Measurements from ENCODE around the gene CCDC68.
"Not testable (repeated sequence)": the region's sequence is repeated elsewhere in the genome, so short reads cannot be mapped to it uniquely, and the experiment has no call there.

CCDC68 gene, protein sequence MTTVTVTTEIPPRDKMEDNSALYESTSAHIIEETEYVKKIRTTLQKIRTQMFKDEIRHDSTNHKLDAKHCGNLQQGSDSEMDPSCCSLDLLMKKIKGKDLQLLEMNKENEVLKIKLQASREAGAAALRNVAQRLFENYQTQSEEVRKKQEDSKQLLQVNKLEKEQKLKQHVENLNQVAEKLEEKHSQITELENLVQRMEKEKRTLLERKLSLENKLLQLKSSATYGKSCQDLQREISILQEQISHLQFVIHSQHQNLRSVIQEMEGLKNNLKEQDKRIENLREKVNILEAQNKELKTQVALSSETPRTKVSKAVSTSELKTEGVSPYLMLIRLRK

GRCh38 chr18:54958704-54959625 lies at the start of gene CCDC68:
CCDC68 (minus strand) TSS chr18:54959461; CDS start chr18:54942791, 16,670 bp downstream.
- no peak for DNase-seq (ENCODE audit: low read depth in 4 of 4, low spot score in 1 of 4)

DNA sequence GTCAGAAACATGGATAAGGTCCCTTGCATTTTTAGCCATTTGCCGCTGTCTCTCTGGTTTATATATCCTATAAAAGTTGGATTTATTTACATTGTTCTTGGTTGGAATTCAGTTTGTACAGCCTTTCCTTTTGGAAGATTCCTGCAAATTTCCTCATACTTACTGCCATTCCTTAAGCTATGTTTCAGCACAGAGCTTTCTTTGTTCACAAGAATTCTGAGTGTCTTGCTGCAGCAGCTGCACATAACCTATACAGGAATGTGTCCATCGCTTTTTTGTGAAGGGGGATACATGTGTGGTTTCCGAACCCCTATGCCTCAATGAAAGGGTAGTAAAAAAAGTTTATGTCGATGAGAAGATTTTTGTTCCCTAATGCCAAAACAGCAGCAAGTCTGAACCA lies 48.3 kb upstream of the CCDC68 start:
- DNase-seq (ENCODE audit: low read depth in 4 of 4, low spot score in 1 of 4), result no peak

GRCh38 chr18:55003695-55004094 lies 44.4 kb upstream of the CCDC68 start:
- DNase-seq (ENCODE audit: low read depth in 4 of 4, low spot score in 1 of 4), result no peak

DNA sequence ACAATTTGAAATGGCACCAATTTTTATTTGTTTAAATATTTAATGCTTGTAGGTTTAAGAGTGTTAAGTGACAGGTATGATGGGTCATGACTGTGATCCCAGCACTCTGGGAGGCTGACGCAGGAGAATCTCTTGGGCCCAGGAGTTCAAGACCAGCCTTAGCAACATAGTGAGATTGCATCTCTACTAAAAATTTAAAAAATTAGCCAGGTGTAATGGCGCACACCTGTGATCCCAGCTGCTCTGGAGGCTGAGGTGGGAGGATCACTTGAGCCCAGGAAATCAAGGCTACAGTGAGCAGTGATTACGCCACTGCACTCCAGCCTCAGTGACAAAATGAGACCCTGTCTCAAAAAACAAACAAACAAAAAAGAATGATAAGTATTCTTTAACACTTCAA lies 43.0 kb upstream of the CCDC68 start:
- no peak for DNase-seq (ENCODE audit: low read depth in 4 of 4, low spot score in 1 of 4)

DNA sequence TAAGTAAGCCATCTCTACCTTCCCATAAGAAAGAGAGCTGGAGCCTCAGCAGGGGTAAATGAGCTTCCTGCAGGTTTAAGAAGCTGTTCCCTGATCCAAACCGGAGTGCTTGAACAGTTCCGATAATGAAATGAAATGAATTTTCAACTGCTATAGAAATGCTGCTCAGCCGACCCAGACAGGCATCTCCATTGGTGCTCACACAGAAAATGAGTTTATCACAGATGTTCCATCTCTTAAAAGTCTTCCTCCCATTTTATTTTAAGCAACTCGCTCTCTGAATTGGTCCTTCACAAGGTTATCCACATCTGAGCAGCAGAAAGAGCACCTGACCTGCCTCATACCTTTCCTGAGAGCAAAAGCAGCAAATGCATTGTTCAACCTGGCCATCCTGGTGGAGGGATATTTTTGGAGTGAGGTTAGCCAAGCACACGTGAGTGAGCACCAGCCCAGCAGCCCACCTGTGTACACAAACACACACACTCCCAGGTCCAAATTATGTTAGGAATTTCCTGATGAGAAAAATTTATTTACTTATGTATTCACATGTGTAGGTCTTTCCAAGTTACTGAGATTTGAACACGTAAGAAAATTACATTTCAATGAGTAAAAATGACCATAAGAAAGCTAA lies 42.2 kb upstream of the CCDC68 start:
- no peak for DNase-seq (ENCODE audit: low read depth in 4 of 4, low spot score in 1 of 4)

- no peak for DNase-seq (ENCODE audit: low read depth in 4 of 4, low spot score in 1 of 4)
Measured at GRCh38 chr18:55000529-55000928, 41.3 kb upstream of the CCDC68 start.

GRCh38 chr18:54999016-54999415 lies 39.8 kb upstream of the CCDC68 start:
- DNase-seq (ENCODE audit: low read depth in 4 of 4, low spot score in 1 of 4), result no peak

DNA sequence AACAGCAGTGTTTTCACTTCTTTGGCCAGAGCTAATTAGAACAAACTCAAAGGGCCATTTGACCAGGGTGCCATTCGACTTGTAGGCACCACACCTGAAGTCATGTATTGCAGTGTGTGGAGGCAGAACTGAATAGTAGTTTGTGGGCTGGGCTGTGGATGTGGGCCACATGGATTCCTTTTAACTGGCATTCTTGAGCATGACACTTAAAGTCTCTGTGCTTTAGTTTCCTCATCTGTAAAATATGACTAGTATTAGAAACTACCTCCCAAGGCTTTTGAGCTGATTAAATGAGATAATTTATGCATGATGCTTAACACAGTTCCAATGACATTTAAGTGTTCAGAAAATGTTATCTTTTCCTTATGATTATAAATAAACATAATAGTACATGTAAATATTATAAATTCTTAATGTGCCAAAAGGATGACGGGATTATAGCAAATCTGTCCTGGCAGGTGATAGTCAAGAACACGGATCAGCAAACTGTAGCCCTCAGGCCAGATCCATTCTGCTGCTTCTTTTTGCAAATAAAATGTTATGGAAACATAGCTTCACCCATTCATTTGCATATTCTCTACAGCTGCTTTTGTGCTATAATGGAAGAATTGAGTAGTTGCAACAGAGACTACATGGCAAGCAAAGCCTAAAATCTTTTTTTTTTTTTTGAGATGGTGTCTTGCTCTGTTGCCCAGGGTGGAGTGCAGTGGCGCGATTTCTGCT lies 36.3 kb upstream of the CCDC68 start:
- DNase-seq (ENCODE audit: low read depth in 4 of 4, low spot score in 1 of 4), result no peak

DNA sequence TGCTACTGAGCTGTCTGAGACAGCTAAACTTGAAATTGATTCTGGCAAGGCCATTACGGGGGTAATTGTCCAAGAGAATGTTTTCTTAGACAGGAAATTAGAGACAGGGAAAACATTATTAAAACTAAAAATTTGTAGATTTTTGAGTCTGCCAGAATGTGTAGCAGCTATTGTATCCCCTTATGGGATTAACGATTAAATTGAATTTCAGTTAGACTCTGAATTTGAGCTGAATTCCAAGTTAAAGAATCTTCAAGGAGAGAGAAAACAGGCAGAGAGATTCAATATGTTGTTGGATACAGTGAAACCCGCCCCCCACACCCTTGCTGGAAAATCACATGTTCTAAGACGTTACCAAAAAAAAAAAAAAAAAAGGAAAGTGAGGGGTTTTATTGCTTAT lies 32.7 kb upstream of the CCDC68 start:
- no peak for DNase-seq (ENCODE audit: low read depth in 4 of 4, low spot score in 1 of 4)

DNA sequence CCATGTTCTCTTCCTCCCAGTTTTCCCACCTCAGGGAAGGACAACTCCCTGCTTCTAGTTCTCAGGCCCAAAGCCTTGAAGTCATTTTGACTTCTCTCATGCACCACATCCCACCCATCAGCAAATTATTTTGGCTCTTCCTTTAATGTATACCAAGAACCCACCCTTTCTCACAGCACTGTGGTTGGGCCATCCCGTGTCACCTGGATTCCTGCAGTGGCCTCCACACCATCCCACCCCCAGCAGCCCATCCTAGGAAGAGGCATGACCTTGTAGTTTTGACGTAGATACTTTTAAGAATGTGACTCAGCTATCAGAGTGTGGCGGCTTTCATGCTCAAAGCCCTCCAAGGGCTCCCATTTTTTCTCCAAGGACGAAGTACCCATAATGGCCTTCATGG lies 25.6 kb upstream of the CCDC68 start:
- no peak for DNase-seq (ENCODE audit: low read depth in 4 of 4, low spot score in 1 of 4)

- no peak for DNase-seq (ENCODE audit: low read depth in 4 of 4, low spot score in 1 of 4)
Measured at GRCh38 chr18:54983791-54984190, 24.5 kb upstream of the CCDC68 start.

DNA sequence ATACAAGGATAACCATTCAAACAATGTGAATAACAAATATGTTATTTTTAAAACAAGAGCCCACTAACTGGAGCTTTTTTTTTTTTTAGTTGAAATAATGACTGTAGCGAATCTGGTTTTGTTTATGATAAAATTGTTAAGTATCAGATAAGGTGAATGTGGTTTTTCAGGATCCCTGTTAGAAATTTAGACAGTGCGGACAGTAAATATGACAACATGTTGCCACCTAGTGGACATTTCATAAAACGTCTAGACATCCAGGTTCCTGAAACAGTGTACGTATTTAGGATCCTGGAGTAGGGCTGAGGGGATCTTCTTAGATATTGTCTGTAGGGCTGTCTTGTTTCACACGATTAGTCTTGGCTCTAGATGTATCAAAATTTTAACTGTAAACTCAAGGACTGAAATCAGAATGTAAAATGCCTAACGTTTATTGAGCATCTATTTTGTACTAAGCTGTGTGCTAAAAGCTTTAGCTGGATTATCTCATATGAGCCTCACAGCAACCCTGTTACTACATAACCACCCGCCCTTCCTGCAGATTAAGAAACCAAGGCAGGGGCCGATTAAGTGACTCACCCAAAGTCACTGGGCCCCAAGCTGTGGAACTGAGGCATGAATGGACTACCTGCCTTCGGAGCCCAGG lies 23.9 kb upstream of the CCDC68 start:
- DNase-seq (ENCODE audit: low read depth in 4 of 4, low spot score in 1 of 4), result no peak

DNA sequence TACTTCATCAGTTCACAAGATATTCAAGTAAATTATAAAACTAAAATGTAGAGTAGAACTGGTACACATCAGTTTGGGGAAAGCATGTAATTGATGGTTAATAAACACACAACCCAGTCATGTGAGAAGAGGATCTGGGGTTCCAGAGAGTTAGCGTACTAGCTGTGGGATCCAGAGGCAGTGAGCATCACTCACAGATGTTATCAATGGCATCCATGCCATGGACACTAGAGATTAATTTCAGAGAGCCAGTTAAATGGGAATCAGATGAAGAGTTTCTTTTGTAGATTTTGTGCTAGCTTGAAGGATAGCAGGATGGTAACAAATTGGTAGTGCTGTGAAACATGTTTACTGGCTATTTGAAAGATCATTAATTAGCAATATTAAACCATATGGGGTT lies 21.8 kb upstream of the CCDC68 start:
- no peak for DNase-seq (ENCODE audit: low read depth in 4 of 4, low spot score in 1 of 4)

DNA sequence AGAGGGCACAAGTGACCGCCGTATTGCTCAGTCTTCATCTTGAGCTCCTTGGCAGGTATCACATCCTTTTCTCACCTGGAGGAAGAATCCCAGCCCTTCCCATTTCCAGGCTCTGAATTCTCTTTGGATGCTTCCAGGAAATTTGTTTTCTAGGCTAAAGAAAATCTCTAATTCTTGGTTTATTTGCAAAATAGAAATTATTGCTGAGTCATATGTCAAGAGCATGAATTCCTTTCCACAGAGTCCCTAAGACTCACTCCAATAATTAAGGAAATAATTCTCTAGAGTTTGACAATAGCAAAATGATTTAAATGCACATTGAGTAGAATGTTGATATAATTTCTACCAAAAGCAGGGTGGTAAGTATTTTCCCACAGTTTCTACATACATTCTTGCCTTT lies 16.3 kb upstream of the CCDC68 start:
- no peak for DNase-seq (ENCODE audit: low read depth in 4 of 4, low spot score in 1 of 4)

DNA sequence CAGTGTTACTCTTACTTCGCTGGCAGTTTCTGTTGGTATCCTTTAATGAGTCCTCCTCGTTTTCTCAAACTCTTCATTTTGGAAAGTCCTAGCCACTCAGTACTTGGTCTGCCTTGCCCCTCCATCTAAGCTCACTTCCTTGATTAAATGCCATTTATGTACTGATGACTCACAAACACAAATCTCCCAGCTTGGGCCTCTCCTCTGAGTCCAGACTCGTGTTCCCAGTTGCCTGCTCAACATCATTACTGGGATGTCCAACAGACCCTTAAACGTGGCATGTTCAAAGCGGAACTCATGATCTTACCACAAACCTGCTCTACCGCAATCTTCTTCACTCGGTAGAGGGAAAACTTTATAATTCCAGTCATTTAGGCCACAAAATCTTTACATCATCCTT lies 13.8 kb upstream of the CCDC68 start:
- DNase-seq (ENCODE audit: low read depth in 4 of 4, low spot score in 1 of 4), result no peak

- DNase-seq (ENCODE audit: low read depth in 4 of 4, low spot score in 1 of 4), result no peak
Measured at GRCh38 chr18:54968807-54969206, 9.5 kb upstream of the CCDC68 start.

DNA sequence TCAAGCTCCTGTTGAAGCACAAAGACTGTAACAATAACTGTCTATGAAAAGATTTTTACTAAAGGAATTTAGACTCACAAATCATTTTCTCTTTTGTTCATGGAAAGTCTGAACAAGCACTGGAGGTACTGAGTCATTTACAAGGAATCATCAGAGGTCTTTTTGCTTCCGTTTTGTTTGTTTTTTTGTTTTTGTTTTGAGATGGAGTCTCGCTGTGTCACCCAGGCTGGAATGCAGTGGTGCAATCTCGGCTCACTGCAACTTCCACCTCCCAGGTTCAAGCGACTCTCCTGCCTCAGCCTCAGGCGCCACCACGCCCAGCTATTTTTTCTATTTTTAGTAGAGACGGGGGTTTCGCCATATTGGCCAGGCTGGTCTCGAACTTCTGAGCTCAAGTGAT lies 9.0 kb upstream of the CCDC68 start:
- not testable (repeated sequence) for DNase-seq (ENCODE audit: low read depth in 4 of 4, low spot score in 1 of 4)

- DNase-seq (ENCODE audit: low read depth in 4 of 4, low spot score in 1 of 4), result no peak
Measured at GRCh38 chr18:54967786-54968185, 8.5 kb upstream of the CCDC68 start.

GRCh38 chr18:54964741-54965140 lies 5.5 kb upstream of the CCDC68 start:
- no peak for DNase-seq (ENCODE audit: low read depth in 4 of 4, low spot score in 1 of 4)

DNA sequence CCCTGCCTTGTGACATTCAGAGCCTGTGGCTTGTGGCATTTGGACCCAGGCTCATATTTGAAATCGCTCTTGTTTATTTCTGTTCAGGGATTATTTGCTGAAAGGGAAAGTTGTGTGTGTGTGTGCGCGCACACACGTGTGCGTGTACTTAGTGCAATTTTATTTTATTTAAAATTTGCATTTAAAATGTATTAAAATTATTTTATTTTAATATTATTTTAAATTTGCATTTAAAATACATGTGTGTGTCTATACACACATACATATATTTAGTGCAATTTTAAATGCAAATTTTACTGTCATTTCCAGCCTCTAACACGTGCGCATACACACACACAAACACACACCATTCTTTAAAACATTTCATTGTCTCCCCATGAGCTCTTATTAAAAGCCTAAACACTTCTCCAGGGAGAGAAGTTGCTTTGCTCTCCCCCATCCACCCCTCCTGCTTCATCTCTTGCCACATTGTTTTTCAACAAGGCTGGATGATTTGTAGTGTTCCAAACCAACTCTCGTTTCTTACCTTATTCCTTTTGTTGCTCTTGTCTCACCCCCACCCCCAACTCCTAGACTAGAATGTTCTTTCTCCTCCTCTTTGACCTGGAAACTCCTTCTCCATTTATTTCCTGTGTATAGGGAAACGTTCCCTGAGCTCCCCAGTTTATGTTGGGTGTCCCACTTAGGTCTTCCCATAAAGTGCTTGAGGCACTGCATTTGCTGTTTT lies 3.8 kb upstream of the CCDC68 start:
- no peak for DNase-seq (ENCODE audit: low read depth in 4 of 4, low spot score in 1 of 4)
